ENCODE measurements around the gene TMEM151A. TPM values are rescaled to one million over a fixed set of nuclear protein-coding genes. Genes with fewer than 3 reads are reported as not detected.
"Not testable (repeated sequence)": the region's sequence is repeated elsewhere in the genome, so short reads cannot be mapped to it uniquely, and the experiment has no call there.

Gene TMEM151A
- total and polyA plus RNA-seq, 9 donors: 0.15 to 10.8 (median 0.24) TPM; not detected in 4

DNA sequence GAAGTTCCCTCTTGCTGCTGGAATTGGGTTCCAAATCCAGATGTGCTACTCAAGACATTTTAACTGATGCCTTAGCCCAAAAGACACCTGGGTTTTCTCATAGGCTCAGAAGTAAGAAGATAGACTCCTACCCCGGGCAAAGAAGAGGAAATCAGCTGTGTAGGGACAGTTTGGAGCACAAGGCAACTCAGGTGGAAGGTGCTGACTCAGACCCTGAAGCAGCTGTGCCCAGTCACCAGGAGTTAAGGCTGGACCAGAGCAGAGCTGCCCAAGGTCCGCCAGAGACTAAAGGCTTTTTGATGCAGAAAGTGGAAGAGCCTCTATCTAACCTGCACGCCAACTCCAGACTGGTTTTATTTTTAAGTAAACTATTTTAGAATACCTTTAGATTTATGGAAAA is 43.9 kb upstream of the TMEM151A start:
- intact Hi-C loops (cut with DNase I): no loop called here
- no peaks in the 10 kb centered on the region for H3K4me1 ChIP-seq (ENCODE audit: insufficient read depth)
- no peaks in the 10 kb centered on the region for H3K36me3 ChIP-seq
- H3K9me3 ChIP-seq: no peaks in the 10 kb centered on the region
- H3K27me3 ChIP-seq: no peaks in the 10 kb centered on the region
- DNase-seq: no peak
- TF ChIP-seq, protein P1, sequence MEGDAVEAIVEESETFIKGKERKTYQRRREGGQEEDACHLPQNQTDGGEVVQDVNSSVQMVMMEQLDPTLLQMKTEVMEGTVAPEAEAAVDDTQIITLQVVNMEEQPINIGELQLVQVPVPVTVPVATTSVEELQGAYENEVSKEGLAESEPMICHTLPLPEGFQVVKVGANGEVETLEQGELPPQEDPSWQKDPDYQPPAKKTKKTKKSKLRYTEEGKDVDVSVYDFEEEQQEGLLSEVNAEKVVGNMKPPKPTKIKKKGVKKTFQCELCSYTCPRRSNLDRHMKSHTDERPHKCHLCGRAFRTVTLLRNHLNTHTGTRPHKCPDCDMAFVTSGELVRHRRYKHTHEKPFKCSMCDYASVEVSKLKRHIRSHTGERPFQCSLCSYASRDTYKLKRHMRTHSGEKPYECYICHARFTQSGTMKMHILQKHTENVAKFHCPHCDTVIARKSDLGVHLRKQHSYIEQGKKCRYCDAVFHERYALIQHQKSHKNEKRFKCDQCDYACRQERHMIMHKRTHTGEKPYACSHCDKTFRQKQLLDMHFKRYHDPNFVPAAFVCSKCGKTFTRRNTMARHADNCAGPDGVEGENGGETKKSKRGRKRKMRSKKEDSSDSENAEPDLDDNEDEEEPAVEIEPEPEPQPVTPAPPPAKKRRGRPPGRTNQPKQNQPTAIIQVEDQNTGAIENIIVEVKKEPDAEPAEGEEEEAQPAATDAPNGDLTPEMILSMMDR (IDR thresholded peaks at IDR 0.05): no peak
- TF ChIP-seq EP300 (IDR thresholded peaks at IDR 0.05) (no peak), POLR2A (IDR thresholded peaks at IDR 0.05) (no peak)
- no peak overlapping the region for H3K27ac ChIP-seq
- H3K4me3 ChIP-seq: no peak overlapping the region
- WGBS, 3 donors: 78 to 83% (median 80%) methylated on average over 3 of the region's 3 CpGs

DNA sequence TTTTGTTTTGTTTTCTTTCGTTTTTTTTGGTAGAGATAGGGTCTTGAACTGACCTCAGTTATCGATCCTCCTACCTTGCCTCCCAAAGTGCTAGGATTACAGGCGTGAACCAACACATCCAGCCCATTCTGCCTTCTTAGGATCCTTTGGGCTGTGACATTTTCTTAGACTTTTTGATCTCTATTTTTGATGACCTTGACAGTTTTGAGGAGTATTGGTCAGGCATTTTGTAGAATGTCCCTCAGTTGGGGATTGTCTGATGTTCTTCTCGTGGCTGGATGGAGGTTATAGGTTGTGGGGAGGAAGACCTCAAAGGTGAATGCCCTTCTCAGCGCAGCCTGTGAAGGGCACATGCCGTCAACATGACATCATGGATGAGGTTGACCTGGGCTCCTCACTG is 42.8 kb upstream of the TMEM151A start:
- intact Hi-C loops (cut with DNase I): no loop called here
- no peaks in the 10 kb centered on the region for H3K36me3 ChIP-seq
- no peak for DNase-seq
- WGBS, 3 donors: 78 to 87% (median 81%) methylated on average over 6 of the region's 6 CpGs
- no peaks in the 10 kb centered on the region for H3K9me3 ChIP-seq
- TF ChIP-seq, protein P1 (IDR thresholded peaks at IDR 0.05): no peak
- no peak for TF ChIP-seq EP300 (IDR thresholded peaks at IDR 0.05)
- no peak for TF ChIP-seq POLR2A (IDR thresholded peaks at IDR 0.05)
- H3K4me3 ChIP-seq: no peak overlapping the region
- no peaks in the 10 kb centered on the region for H3K4me1 ChIP-seq (ENCODE audit: insufficient read depth)
- no peaks in the 10 kb centered on the region for H3K27me3 ChIP-seq
- H3K27ac ChIP-seq: no peak overlapping the region

DNA sequence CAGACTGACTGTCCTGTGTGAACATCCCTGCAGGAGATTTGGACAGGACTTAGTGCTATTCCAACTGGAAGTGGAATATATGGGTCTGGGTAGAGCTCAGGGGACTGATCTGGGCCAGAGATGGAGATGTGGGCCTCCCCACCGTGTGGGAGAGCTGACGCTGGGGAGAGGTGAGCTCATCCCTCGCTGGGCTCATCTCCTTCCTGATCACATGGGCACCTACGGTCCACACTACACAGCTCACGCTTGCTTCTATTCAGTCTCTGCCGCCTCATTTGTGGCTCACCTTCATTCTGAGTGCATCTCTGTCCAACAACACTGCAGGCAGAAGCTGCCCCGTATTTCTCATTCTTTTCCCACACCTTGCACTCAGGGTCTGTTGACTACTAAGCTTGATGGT is 39.9 kb upstream of the TMEM151A start:
- no peak for TF ChIP-seq POLR2A (IDR thresholded peaks at IDR 0.05)
- TF ChIP-seq, protein P1 (IDR thresholded peaks at IDR 0.05): no peak
- no peak for TF ChIP-seq EP300 (IDR thresholded peaks at IDR 0.05)
- Histone ChIP-seq H3K27ac (no peak overlapping the region), H3K27me3 (no peaks in the 10 kb centered on the region), H3K4me3 (no peak overlapping the region), H3K9me3 (no peaks in the 10 kb centered on the region), H3K36me3 (no peaks in the 10 kb centered on the region), H3K4me1 (ENCODE audit: insufficient read depth) (peaks cover 2% of the 10 kb centered on the region)
- no peak for DNase-seq
- 61 to 66% (median 65%) methylated on average over 7 of the region's 7 CpGs for WGBS, 3 donors
- intact Hi-C loops (cut with DNase I): no loop called here

DNA sequence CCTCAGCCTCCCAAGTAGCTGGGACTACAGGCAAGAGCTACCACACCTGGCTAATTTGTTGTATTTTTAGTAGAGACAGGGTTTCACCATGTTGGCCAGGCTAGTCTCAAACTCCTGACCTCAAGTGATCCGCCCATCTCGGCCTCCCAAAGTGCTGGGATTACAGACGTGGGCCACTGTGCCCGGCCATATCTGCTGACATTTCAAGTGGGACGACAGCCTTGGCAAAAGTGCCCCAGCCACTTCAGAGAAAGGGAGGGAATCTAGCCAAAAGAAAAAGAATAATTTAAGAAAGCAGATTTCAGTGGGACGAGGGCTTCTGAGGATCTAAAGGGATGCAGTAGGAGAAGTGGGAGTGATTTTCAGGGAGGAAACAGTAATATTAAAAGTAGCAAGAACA is 38.6 kb upstream of the TMEM151A start:
- H3K27ac ChIP-seq; H3K27me3 ChIP-seq; intact Hi-C loops (cut with DNase I); DNase-seq; H3K9me3 ChIP-seq; H3K36me3 ChIP-seq; H3K4me1 ChIP-seq (ENCODE audit: insufficient read depth); H3K4me3 ChIP-seq: not testable (repeated sequence)
- 64 to 73% (median 66%) methylated on average over 6 of the region's 6 CpGs for WGBS, 3 donors

DNA sequence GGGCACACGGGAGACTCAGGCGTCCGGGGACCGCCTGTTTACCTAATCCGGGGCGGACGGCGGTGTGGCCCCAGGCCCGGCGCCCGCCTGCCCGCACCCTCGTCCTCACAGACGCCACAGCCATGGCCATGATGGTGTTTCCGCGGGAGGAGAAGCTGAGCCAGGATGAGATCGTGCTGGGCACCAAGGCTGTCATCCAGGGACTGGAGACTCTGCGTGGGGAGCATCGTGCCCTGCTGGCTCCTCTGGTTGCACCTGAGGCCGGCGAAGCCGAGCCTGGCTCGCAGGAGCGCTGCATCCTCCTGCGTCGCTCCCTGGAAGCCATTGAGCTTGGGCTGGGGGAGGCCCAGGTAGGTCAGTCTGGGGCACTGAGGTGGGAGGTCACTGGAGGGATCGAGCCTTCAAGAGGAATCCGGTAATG is 33.2 kb upstream of the TMEM151A start:
- H3K36me3 ChIP-seq: no peaks in the 10 kb centered on the region
- no peaks in the 10 kb centered on the region for H3K27me3 ChIP-seq
- H3K27ac ChIP-seq: peak overlapping the region; percentile 62 to 81
- peaks cover 9% of the 10 kb centered on the region for H3K4me1 ChIP-seq (ENCODE audit: insufficient read depth)
- WGBS, 3 donors: 2 to 3% (median 3%) methylated on average over 28 of the region's 28 CpGs
- intact Hi-C loops (cut with DNase I): loop anchor here in 1 of 4 donors (2.0 kb wide), 1 partner anchor 36 kb away; no protein-coding TSS in a partner anchor
- no peaks in the 10 kb centered on the region for H3K9me3 ChIP-seq
- no peak for DNase-seq
- TF ChIP-seq POLR2A (IDR thresholded peaks at IDR 0.05): no peak
- TF ChIP-seq, protein P1 (IDR thresholded peaks at IDR 0.05): no peak
- no peak for TF ChIP-seq EP300 (IDR thresholded peaks at IDR 0.05)
- peak overlapping the region; percentile 93 for H3K4me3 ChIP-seq

Data from ovary (tissue), 9 donors.